H1 (cell line): Measurements from ENCODE around the gene PHACTR2. TPM values are rescaled to one million over a fixed set of nuclear protein-coding genes. Genes with fewer than 3 reads are reported as not detected.

Experiments
- CTCF ChIA-PET: fragments of 300-600 bp; sonication (Branson Sonifier 250); formaldehyde crosslinking; loops from one replicate; lab custom pipeline; 2021; ENCODE audit not compliant: partially characterized antibody; lab: Charles Lee
- POLR2A ChIA-PET: fragments of 300-600 bp; sonication (Branson Sonifier 250); formaldehyde crosslinking; loops from one replicate; lab custom pipeline; 2021; ENCODE audit warnings: inconsistent platforms; ENCODE audit not compliant: partially characterized antibody; lab: Charles Lee
- DNase-seq, 2 experiments: peaks; one replicate each; pipeline versions ENCODE4 v3.0.0 to v3.0.0-alpha.2; 2010 to 2022; ENCODE audit warnings: low spot score in 2 of 2, low read depth in 1 of 2, mixed read lengths in 1 of 2
- FAIRE-seq: peaks from 2 replicates; lab custom pipeline; 2011; peaks lifted over from hg19 to GRCh38; lab: Jason Lieb, UNC
- H2AFZ ChIP-seq: 2 replicates; pipeline ENCODE4 v1.8.1; 2012; ENCODE audit warnings: low read length, inconsistent platforms
- H2AK5ac ChIP-seq: 2 replicates; pipeline ENCODE4 v1.6.1; 2013; ENCODE audit warnings: low read depth, low read length
- H2BK120ac ChIP-seq: replicated peaks from 2 replicates; pipeline ENCODE3; 2013; ENCODE audit warnings: low read depth, low read length, inconsistent platforms
- H2BK12ac ChIP-seq: 2 replicates; pipeline ENCODE4 v1.6.1; 2013; ENCODE audit warnings: low read depth, low read length
- H2BK15ac ChIP-seq: 2 replicates; pipeline ENCODE4 v1.6.1; 2013; ENCODE audit warnings: low read length
- H2BK20ac ChIP-seq: 2 replicates; pipeline ENCODE4 v1.6.1; 2013; ENCODE audit warnings: low read length
- H2BK5ac ChIP-seq: 2 replicates; pipeline ENCODE4 v1.6.1; 2013; ENCODE audit warnings: low read depth, low read length
- H3K14ac ChIP-seq: 2 replicates; pipeline ENCODE4 v1.6.1; 2013; ENCODE audit warnings: inconsistent platforms; ENCODE audit not compliant: insufficient read length
- H3K18ac ChIP-seq: 2 replicates; pipeline ENCODE4 v1.6.1; 2013; ENCODE audit warnings: low read length; ENCODE audit errors: extremely low read depth
- H3K23ac ChIP-seq: 2 replicates; pipeline ENCODE4 v1.6.1; 2013; ENCODE audit warnings: inconsistent platforms; ENCODE audit not compliant: insufficient read length
- H3K23me2 ChIP-seq: 2 replicates; pipeline ENCODE4 v1.6.1; 2013; ENCODE audit warnings: low read depth, low read length
- H3K27ac ChIP-seq: 2 replicates; pipeline ENCODE4 v1.6.1; 2011; ENCODE audit warnings: low read depth, low read length, inconsistent platforms
- H3K27me3 ChIP-seq, 4 experiments: replicated peaks in 1 of 4; 1 replicate in 1 of 4; 2 replicates in 3 of 4; pipeline versions ENCODE4 v1.6.1 to v1.8.1; 2011 to 2013; ENCODE audit warnings: low read length in 3 of 4, mild to moderate bottlenecking in 3 of 4, inconsistent platforms in 2 of 4, mixed read lengths in 2 of 4, moderate library complexity in 1 of 4; ENCODE audit not compliant: control insufficient read depth in 3 of 4, insufficient read depth in 3 of 4; ENCODE audit errors: extremely low read depth in 1 of 4
- H3K36me3 ChIP-seq, 4 experiments: 2 replicates each; pipeline versions ENCODE4 v1.6.1 to v1.8.1; 2011 to 2013; ENCODE audit warnings: mild to moderate bottlenecking in 4 of 4, low read length in 3 of 4, moderate library complexity in 2 of 4, control low read depth in 1 of 4, inconsistent platforms in 1 of 4; ENCODE audit not compliant: insufficient read depth in 4 of 4, control insufficient read depth in 2 of 4
- H3K4ac ChIP-seq: replicated peaks from 2 replicates; pipeline ENCODE3; 2013; ENCODE audit warnings: low read length, low read depth, mixed read lengths, inconsistent platforms; ENCODE audit not compliant: insufficient read length
- H3K4me1 ChIP-seq, 4 experiments: replicated peaks in 1 of 4; 1 replicate in 1 of 4; 2 replicates in 3 of 4; pipeline versions ENCODE4 v1.6.1 to v1.8.1; 2011 to 2013; ENCODE audit warnings: low read length in 3 of 4, inconsistent platforms in 2 of 4, mixed read lengths in 1 of 4; ENCODE audit not compliant: insufficient read depth in 4 of 4, control insufficient read depth in 3 of 4
- H3K4me2 ChIP-seq, 2 experiments: 2 replicates each; pipeline versions ENCODE4 v1.6.1 to v1.8.1; 2011 to 2013; ENCODE audit warnings: low read depth in 2 of 2, low read length in 2 of 2, control low read depth in 1 of 2, inconsistent platforms in 1 of 2, mild to moderate bottlenecking in 1 of 2; ENCODE audit not compliant: insufficient read depth in 1 of 2
- H3K4me3 ChIP-seq, 4 experiments: fragments of 200-600, 300-600 bp in 1 of 4; sonication (generic), shearing (Covaris generic), sonication (Bioruptor Twin) in 1 of 4; 2 replicates each; pipeline versions ENCODE4 v1.5.1 to v1.8.1; 2011 to 2016; ENCODE audit warnings: low read length in 4 of 4, low read depth in 3 of 4, control low read depth in 2 of 4, inconsistent platforms in 2 of 4, mild to moderate bottlenecking in 2 of 4, mixed read lengths in 1 of 4, moderate library complexity in 1 of 4; ENCODE audit not compliant: insufficient read depth in 2 of 4; ENCODE audit errors: extremely low read depth in 1 of 4
- H3K56ac ChIP-seq: replicated peaks from 2 replicates; pipeline ENCODE3; 2013; ENCODE audit warnings: low read depth, mild to moderate bottlenecking, mixed read lengths, low read length, inconsistent platforms; ENCODE audit not compliant: insufficient read length
- H3K79me1 ChIP-seq: 2 replicates; pipeline ENCODE4 v1.6.1; 2013; ENCODE audit warnings: low read depth, low read length, control low read depth
- H3K79me2 ChIP-seq, 2 experiments: 2 replicates each; pipeline versions ENCODE4 v1.6.1 to v1.8.1; 2012 to 2013; ENCODE audit warnings: low read length in 2 of 2, mild to moderate bottlenecking in 2 of 2, inconsistent platforms in 1 of 2; ENCODE audit not compliant: insufficient read depth in 2 of 2, control insufficient read depth in 1 of 2
- H3K9ac ChIP-seq, 4 experiments: replicated peaks in 1 of 4; 1 replicate in 1 of 4; 2 replicates in 3 of 4; pipeline versions ENCODE4 v1.6.1 to v1.8.1; 2011 to 2013; ENCODE audit warnings: low read depth in 3 of 4, low read length in 3 of 4, control low read depth in 2 of 4, mild to moderate bottlenecking in 2 of 4, moderate library complexity in 2 of 4, inconsistent platforms in 1 of 4; ENCODE audit errors: extremely low read depth in 1 of 4
- H3K9me3 ChIP-seq, 2 experiments: 2 replicates each; pipeline versions ENCODE4 v1.6.1 to v1.8.1; 2012 to 2013; ENCODE audit warnings: mild to moderate bottlenecking in 2 of 2, moderate library complexity in 2 of 2, control low read depth in 1 of 2, inconsistent platforms in 1 of 2, low read depth in 1 of 2, low read length in 1 of 2, mixed read lengths in 1 of 2; ENCODE audit not compliant: insufficient read depth in 2 of 2
- H4K20me1 ChIP-seq, 2 experiments: replicated peaks in 1 of 2; 2 replicates each; pipeline versions ENCODE3 to v1.8.1; 2011 to 2013; ENCODE audit warnings: inconsistent platforms in 2 of 2, low read length in 2 of 2, mild to moderate bottlenecking in 1 of 2; ENCODE audit not compliant: insufficient read depth in 2 of 2, control insufficient read depth in 1 of 2
- H4K5ac ChIP-seq: 2 replicates; pipeline ENCODE4 v1.6.1; 2013; ENCODE audit warnings: low read length, low read depth, mixed read lengths, inconsistent platforms; ENCODE audit not compliant: insufficient read length
- H4K8ac ChIP-seq: 2 replicates; pipeline ENCODE4 v1.8.0; 2013; ENCODE audit warnings: mild to moderate bottlenecking, moderate library complexity, low read length, inconsistent platforms; ENCODE audit not compliant: insufficient read depth; ENCODE audit errors: extremely low read depth
- H4K91ac ChIP-seq: replicated peaks from 2 replicates; pipeline ENCODE3; 2013; ENCODE audit warnings: low read length, mixed read lengths, inconsistent platforms; ENCODE audit not compliant: insufficient read length
- CBX5 ChIP-seq: fragments of 300-800, 300-1000 bp; sonication (generic); IDR thresholded peaks from 2 replicates; pipeline ENCODE4 v1.7.1; 2016; ENCODE audit warnings: antibody characterized with exemption, low read length, low read depth
- EP300 ChIP-seq, 2 experiments: IDR thresholded peaks; 1 replicate in 1 of 2; 2 replicates in 1 of 2; pipeline ENCODE4 v1.6.1; 2011 to 2012; ENCODE audit warnings: low read depth in 2 of 2, low read length in 2 of 2, mild to moderate bottlenecking in 2 of 2, borderline replicate concordance in 1 of 2, inconsistent platforms in 1 of 2, moderate library complexity in 1 of 2
- EZH2 ChIP-seq: fragments of 200-600 bp; sonication (generic); IDR thresholded peaks from 2 replicates; pipeline ENCODE4 v1.7.1; 2012; ENCODE audit warnings: low read depth, mild to moderate bottlenecking, moderate library complexity, low read length, inconsistent platforms; ENCODE audit not compliant: severe bottlenecking
- GABPA ChIP-seq: IDR thresholded peaks from 2 replicates; pipeline ENCODE4 v1.6.1; 2011; ENCODE audit warnings: mild to moderate bottlenecking, low read length, moderate library complexity, borderline replicate concordance; ENCODE audit not compliant: insufficient read depth
- NANOG ChIP-seq: IDR thresholded peaks from 2 replicates; pipeline ENCODE4 v1.6.1; 2011; ENCODE audit warnings: low read length, low read depth, mild to moderate bottlenecking, inconsistent platforms; ENCODE audit not compliant: insufficient read depth, poor library complexity, severe bottlenecking
- SIRT6 ChIP-seq: IDR thresholded peaks from one replicate; pipeline ENCODE4 v1.7.1; 2012; ENCODE audit warnings: low read length, inconsistent platforms
- SP1 ChIP-seq: IDR thresholded peaks from 2 replicates; pipeline ENCODE4 v1.6.1; 2011; ENCODE audit warnings: low read depth, low read length
- TAF7 ChIP-seq: optimal IDR thresholded peaks from 2 replicates; pipeline ENCODE3; 2011; ENCODE audit warnings: low read depth, mild to moderate bottlenecking, inconsistent platforms, low read length, moderate library complexity, borderline replicate concordance
- TEAD4 ChIP-seq: IDR thresholded peaks from 2 replicates; pipeline ENCODE4 v1.6.1; 2012; ENCODE audit warnings: low read depth, low read length, inconsistent platforms, mixed read lengths
- YY1 ChIP-seq: IDR thresholded peaks from 2 replicates; pipeline ENCODE4 v1.6.1; 2011; ENCODE audit warnings: low read depth, mild to moderate bottlenecking, low read length
- WGBS, 2 experiments: shearing (Covaris generic) in 1 of 2; methylation state at CpG; one replicate each; pipeline versions ENCODE4 v1.1.6 to v1.1.7; 2013 to 2015; ENCODE audit warnings: low lambda C conversion rate in 2 of 2, mixed read lengths in 2 of 2, inconsistent platforms in 1 of 2, low coverage in 1 of 2, missing lambda C conversion rate in 1 of 2; ENCODE audit not compliant: insufficient replicate concordance in 2 of 2, insufficient coverage in 1 of 2, insufficient read length in 1 of 2; ENCODE audit errors: extremely low coverage in 1 of 2, missing lambda C conversion rate in 1 of 2; 5-methylcytosine and 5-hydroxymethylcytosine counted together
- polyA plus RNA-seq, 7 experiments: library from polyadenylated mRNA; depleted of rRNA in 3 of 7; stranded (reverse) in 5 of 7; unstranded in 2 of 7; fragments of >200 nt in 5 of 7; fragments of 200-250 nt in 2 of 7; gene quantifications; 1 replicate in 5 of 7; 2 replicates in 1 of 7; 4 replicates in 1 of 7; pipeline versions ENCODE4 v1.2.1 to v1.2.3, GENCODE V29; 2011 to 2013; ENCODE audit warnings: missing spikeins in 2 of 7, mixed read lengths in 2 of 7
- total RNA-seq: library from RNA; stranded (reverse); fragmentation: NEBNext Ultra II Directional; extraction: Animal tissue kit (Norgen Biotek cat#: 25700); gene quantifications from 2 replicates; pipeline ENCODE4 v1.2.1, GENCODE V29; 2021

Gene PHACTR2
- total and polyA plus RNA-seq, 2 of the 8 experiments (the other 6 are each of a cell fraction or from before 2014, with no cell fraction given) = 16.9 to 131 TPM

DNA sequence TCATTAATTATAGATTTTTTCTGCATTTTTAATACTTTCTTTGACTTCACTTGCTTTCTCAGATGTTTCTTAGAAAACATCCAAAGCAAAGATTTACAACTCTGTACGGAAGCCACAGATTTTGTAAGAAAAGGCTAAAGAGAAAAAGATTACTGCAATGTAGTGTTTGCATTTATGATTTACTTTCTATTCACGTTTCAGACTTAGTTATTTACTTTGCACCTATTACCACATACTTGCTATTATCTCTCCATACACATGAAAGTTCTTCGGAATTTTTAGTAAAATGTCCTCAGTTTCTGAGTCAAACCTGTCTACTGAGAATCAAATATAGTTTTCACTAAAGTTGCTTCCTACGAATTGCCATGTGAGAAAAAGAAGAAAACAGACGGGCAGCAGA is 22.2 kb upstream of the PHACTR2 start:
- H3K79me2 ChIP-seq = no peaks in the 10 kb centered on the region
- H4K20me1 ChIP-seq = no peaks in the 10 kb centered on the region
- H4K5ac ChIP-seq = no peak overlapping the region
- H2BK120ac ChIP-seq = no peak overlapping the region
- H4K91ac ChIP-seq = no peak overlapping the region
- DNase-seq (no peak), FAIRE-seq (no peak)
- no peak for TF ChIP-seq SIRT6
- TF ChIP-seq GABPA = no peak
- TF ChIP-seq TAF7 = no peak
- no peak for TF ChIP-seq TEAD4
- no peak for TF ChIP-seq EP300 (IDR thresholded peaks at IDR 0.05; ENCODE audit: borderline replicate concordance in 1 of 2, low read depth in 2 of 2, low read length in 2 of 2)
- no peak for TF ChIP-seq EZH2
- TF ChIP-seq CBX5 = no peak
- TF ChIP-seq YY1 = no peak
- TF ChIP-seq NANOG = no peak
- TF ChIP-seq SP1 = no peak
- no peak overlapping the region for H2BK20ac ChIP-seq
- no peak overlapping the region for H3K4ac ChIP-seq
- H3K79me1 ChIP-seq = no peaks in the 10 kb centered on the region
- no peak overlapping the region for H2AK5ac ChIP-seq
- ChIA-PET POLR2A (no interaction called here), CTCF (no interaction called here)
- H2BK5ac ChIP-seq = no peak overlapping the region
- no peaks in the 10 kb centered on the region for H3K27me3 ChIP-seq
- H4K8ac ChIP-seq = no peak overlapping the region
- H3K9me3 ChIP-seq = peaks cover 10 to 19% of the 10 kb centered on the region in 2 experiments
- H3K14ac ChIP-seq = no peak overlapping the region
- H2BK12ac ChIP-seq = no peak overlapping the region
- no peak overlapping the region for H2AFZ ChIP-seq
- H3K4me3 ChIP-seq = no peak overlapping the region
- H3K23me2 ChIP-seq = no peaks in the 10 kb centered on the region
- no peak overlapping the region for H3K9ac ChIP-seq
- no peak overlapping the region for H3K18ac ChIP-seq
- 89% methylated on average over 5 of the region's 5 CpGs; no CpG with 5 or more reads in 1 of the 2 experiments for WGBS, 2 experiments
- H3K4me2 ChIP-seq = no peak overlapping the region
- peaks cover 0 to 3% (median under 1%) of the 10 kb centered on the region in 4 experiments; a peak in 3 of 7 replicates for H3K4me1 ChIP-seq
- H2BK15ac ChIP-seq = no peak overlapping the region
- no peak overlapping the region for H3K27ac ChIP-seq
- H3K56ac ChIP-seq = no peak overlapping the region
- H3K36me3 ChIP-seq = no peaks in the 10 kb centered on the region; a peak in 3 of 8 replicates
- H3K23ac ChIP-seq = no peak overlapping the region
